ENCODE results near the gene NUTM2G.
"Not testable (repeated sequence)": the region's sequence is repeated elsewhere in the genome, so short reads cannot be mapped to it uniquely, and the experiment has no call there.

The NUTM2G gene

GRCh38 chr9:96949346-96949745, 20.7 kb downstream of the NUTM2G start:
- DNase-seq, result not testable (repeated sequence)

- not testable (repeated sequence) for DNase-seq
Measured at GRCh38 chr9:96950539-96950938, 21.9 kb downstream of the NUTM2G start.

- peak in 1 of 51 donors; percentile 2 for DNase-seq
Measured at GRCh38 chr9:96967591-96967990, 38.9 kb downstream of the NUTM2G start.

DNA sequence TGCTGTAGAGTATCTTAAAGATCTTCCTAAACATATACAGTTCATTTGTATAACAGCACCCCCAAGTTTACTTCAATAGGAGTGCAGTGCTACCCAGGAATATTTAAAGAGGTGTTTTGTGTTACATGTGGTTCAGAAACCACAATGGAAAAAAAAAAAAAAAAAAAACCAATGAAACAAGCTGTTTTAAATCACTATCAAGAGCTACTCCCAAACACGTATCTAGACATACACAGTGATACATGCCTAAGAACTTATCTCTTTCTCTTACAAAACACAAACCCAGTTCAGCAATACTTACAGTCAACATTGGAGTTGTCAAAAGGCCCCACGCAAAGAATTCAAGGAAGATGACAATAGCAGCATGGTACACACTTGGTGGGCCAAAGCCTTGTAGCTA, 43.9 kb downstream of the NUTM2G start:
- DNase-seq, result not testable (repeated sequence)

DNA sequence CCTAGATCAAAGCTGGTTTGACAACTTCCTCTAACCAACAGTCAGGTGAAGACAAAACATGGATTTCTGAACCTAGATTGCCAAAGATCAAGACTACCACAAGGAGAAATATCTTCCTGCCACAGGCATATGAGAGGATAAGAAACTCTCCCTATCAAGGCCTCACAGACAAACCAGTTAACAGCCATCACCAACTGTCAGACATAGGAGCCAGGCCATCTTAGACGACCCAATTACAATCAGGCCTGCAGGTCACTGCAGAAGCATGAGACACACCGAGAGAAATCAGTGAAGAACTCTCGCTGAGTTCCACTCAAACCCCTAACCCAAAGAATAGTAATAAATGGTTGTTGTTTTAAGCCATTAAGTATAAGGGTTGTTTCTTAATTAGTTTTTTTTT, 45.4 kb downstream of the NUTM2G start:
- not testable (repeated sequence) for DNase-seq

- not testable (repeated sequence) for DNase-seq
Measured at GRCh38 chr9:96983496-96984122, 55.0 kb downstream of the NUTM2G start.

DNA sequence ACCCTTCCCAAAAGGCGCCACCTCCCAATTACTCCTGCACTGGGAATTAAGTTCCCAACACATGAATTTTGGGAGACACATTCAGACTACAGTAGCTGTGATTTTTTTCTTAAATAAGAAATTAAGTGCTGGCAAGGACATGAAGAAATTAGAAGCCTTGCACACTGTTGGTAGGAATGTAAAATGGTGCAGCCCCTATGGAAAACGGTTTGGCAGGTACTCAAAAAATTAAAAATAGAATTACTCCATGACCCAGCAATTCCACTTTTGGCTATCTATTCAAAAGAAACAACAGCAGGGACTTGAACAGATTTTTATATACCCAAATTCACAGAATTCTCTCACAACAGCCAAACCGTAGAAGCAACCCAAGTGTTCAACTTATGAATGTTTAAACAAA, 55.5 kb downstream of the NUTM2G start:
- not testable (repeated sequence) for DNase-seq

GRCh38 chr9:96984887-96985286, 56.2 kb downstream of the NUTM2G start:
- not testable (repeated sequence) for DNase-seq

Data from hypothalamus (tissue), 51 donors.